ENCODE data around the gene BCAS4.

The BCAS4 gene

GRCh38 chr20:50926530-50926929, 131.7 kb downstream of the BCAS4 start:
- no peaks in the 10 kb centered on the region for H3K9me3 ChIP-seq (ENCODE audit: control insufficient read depth, insufficient read depth, low read length)
- H4K20me1 ChIP-seq (ENCODE audit: control insufficient read depth, insufficient read depth, low read depth, low read length) = peaks cover 55% of the 10 kb centered on the region
- no peaks in the 10 kb centered on the region for H3K27me3 ChIP-seq (ENCODE audit: control insufficient read depth, low read length)
- no peaks in the 10 kb centered on the region for H3K9me2 ChIP-seq (replicated peaks; ENCODE audit: control insufficient read depth, low read length)
- peaks cover 81% of the 10 kb centered on the region for H3K36me3 ChIP-seq (ENCODE audit: control insufficient read depth, low read length)
- H3K4me2 ChIP-seq (ENCODE audit: low read length) = no peak overlapping the region
- peaks cover 73% of the 10 kb centered on the region for H3K4me1 ChIP-seq (ENCODE audit: control insufficient read depth, low read length)
- TF ChIP-seq CTCF (IDR thresholded peaks at IDR 0.05; ENCODE audit: low read depth, low read length, poor library complexity, severe bottlenecking) (no peak), EZH2phosphoT487 (IDR thresholded peaks at IDR 0.05; ENCODE audit: borderline replicate concordance, low read length) (no peak)
- H3K4me3 ChIP-seq (ENCODE audit: low read length) = no peak overlapping the region
- H3K79me2 ChIP-seq (ENCODE audit: control insufficient read depth, low read length) = peaks cover 93% of the 10 kb centered on the region
- peaks cover 11% of the 10 kb centered on the region for H3F3A ChIP-seq (ENCODE audit: control insufficient read depth, insufficient read depth)
- no peak overlapping the region for H3K27ac ChIP-seq (ENCODE audit: low read depth, low read length)

Measured in DOHH2 (cell line).